Thyroid gland (tissue), 4 donors: Measurements from ENCODE around the gene CLTA. TPM values are rescaled to one million over a fixed set of nuclear protein-coding genes. Genes with fewer than 3 reads are reported as not detected.
A peak's percentile ranks its signal among the peaks of the same experiment; 100 is the strongest.

Experiments used
- DNase-seq, 2 donors: peaks; one replicate each; pipeline ENCODE4 v3.0.0-alpha.2; 2019
- H3K27ac ChIP-seq, 3 donors: fragments of 200-600 bp; sonication (generic); 1 replicate in 2 of 3; 2 replicates in 1 of 3; pipeline ENCODE4 v1.5.1; 2016 to 2019; ENCODE audit warnings: mild to moderate bottlenecking in 1 of 3, moderate library complexity in 1 of 3
- H3K27me3 ChIP-seq: fragments of 200-600 bp; sonication (generic); one replicate; pipeline ENCODE4 v1.5.1; 2019
- H3K36me3 ChIP-seq, 2 donors: fragments of 200-600 bp; sonication (generic); one replicate each; pipeline ENCODE4 v1.5.1; 2016 to 2019
- H3K4me1 ChIP-seq, 2 donors: fragments of 200-600 bp; sonication (generic); one replicate each; pipeline ENCODE4 v1.5.1; 2017 to 2019
- H3K4me3 ChIP-seq, 3 donors: fragments of 200-600 bp; sonication (generic); replicated peaks in 1 of 3; 1 replicate in 2 of 3; 2 replicates in 1 of 3; pipeline ENCODE4 v1.5.1; 2016; ENCODE audit warnings: mild to moderate bottlenecking in 1 of 3
- H3K9me3 ChIP-seq: fragments of 200-600 bp; sonication (generic); one replicate; pipeline ENCODE4 v1.5.1; 2017
- POLR2A ChIP-seq, 2 donors: fragments of 450-650 bp; IDR thresholded peaks; one replicate each; pipeline ENCODE4 v1.6.1; 2017; ENCODE audit warnings: antibody characterized with exemption in 2 of 2, mild to moderate bottlenecking in 2 of 2, moderate library complexity in 1 of 2
- WGBS, 2 donors: methylation state at CpG; one replicate each; pipeline ENCODE4 v1.1.5; 2017; 5-methylcytosine and 5-hydroxymethylcytosine counted together
- intact Hi-C: fragments of 100-400 bp; cut with DNase I; formaldehyde crosslinking; loops from one replicate; pipeline ENCODE4 v1.15.1; 2023
- total RNA-seq, 4 donors: library from RNA; depleted of rRNA; stranded (reverse); fragments of >200 nt; gene quantifications; one replicate each; pipeline ENCODE4 v1.2.3, GENCODE V29; 2016
- TF ChIP-seq, protein P1 (sequence below), 6 experiments: fragments of 200-600 bp in 3 of 6; fragments of 450-650 bp in 3 of 6; sonication (generic) in 3 of 6; IDR thresholded peaks; one replicate each; pipeline ENCODE4 v1.5.1; 2016 to 2019; ENCODE audit warnings: antibody characterized with exemption in 6 of 6, mild to moderate bottlenecking in 2 of 6, inconsistent platforms in 1 of 6, moderate library complexity in 1 of 6

CLTA gene
- total RNA-seq, 4 donors from 2014 or later = 215 to 373 (median 259) TPM

DNA sequence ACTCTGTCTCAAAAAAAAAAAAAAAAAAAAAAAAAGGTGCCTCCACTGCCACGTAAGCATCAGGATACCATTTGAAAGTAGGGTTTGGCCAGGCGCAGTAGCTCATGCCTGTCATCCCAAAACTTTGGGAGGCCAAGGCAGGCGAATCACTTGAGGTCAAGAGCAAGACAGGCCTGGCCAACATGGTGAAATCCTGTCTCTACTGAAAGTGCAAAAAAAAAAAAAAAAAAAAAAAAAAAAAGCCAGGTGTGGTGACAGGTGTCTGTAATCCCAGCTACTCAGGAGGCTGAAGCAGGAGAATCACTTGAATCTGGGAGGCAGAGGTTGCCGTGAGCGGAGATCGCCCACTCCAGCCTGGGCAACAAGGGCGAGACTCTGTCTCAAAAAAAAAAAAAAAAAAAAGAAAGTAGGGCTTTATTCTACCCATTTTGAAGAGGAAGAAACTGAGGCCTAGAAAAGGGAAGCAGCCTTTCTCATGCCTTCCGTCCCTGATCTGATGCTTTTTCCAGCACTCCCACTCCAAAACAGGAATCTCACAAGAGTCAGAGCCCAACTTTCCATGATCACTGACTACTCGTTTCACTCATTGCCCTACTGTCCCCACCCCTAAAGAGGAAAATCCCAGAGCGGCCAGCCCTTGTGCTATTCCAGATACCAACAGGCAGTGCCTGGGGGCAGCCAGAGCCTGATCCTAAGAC, 37.8 kb upstream of the CLTA start:
- H3K27ac ChIP-seq = peak overlapping the region in 1 of 3 donors; percentile 69
- H3K4me3 ChIP-seq = no peak overlapping the region
- 86 to 92% methylated on average over 10 of the region's 10 CpGs for WGBS, 2 donors
- DNase-seq = no peak
- no peaks in the 10 kb centered on the region for H3K27me3 ChIP-seq
- H3K4me1 ChIP-seq = peaks cover 0 to 12% of the 10 kb centered on the region in 2 donors
- no peaks in the 10 kb centered on the region for H3K36me3 ChIP-seq
- no peaks in the 10 kb centered on the region for H3K9me3 ChIP-seq
- TF ChIP-seq, protein P1, sequence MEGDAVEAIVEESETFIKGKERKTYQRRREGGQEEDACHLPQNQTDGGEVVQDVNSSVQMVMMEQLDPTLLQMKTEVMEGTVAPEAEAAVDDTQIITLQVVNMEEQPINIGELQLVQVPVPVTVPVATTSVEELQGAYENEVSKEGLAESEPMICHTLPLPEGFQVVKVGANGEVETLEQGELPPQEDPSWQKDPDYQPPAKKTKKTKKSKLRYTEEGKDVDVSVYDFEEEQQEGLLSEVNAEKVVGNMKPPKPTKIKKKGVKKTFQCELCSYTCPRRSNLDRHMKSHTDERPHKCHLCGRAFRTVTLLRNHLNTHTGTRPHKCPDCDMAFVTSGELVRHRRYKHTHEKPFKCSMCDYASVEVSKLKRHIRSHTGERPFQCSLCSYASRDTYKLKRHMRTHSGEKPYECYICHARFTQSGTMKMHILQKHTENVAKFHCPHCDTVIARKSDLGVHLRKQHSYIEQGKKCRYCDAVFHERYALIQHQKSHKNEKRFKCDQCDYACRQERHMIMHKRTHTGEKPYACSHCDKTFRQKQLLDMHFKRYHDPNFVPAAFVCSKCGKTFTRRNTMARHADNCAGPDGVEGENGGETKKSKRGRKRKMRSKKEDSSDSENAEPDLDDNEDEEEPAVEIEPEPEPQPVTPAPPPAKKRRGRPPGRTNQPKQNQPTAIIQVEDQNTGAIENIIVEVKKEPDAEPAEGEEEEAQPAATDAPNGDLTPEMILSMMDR (IDR thresholded peaks at IDR 0.05) = no peak
- no peak for TF ChIP-seq POLR2A (IDR thresholded peaks at IDR 0.05)
- intact Hi-C loops = no loop called here

DNA sequence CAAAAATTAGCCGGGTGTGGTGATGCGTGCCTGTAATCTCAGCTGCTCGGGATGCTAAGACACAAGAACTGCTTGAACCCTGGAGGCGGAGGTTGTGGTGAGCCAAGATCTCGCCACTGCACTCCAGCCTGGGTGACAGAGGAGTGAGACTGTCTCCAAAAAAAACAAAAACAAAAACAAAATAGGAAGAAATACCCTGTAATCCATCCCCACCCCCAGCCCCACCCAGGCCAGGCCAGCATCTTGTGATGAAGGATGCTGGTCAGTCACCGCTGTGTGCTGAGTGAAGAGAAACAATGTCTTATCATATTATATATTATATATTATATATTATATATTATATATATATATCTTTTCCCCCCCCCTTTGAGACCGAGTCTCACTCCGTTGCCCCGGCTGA, 37.0 kb upstream of the CLTA start:
- no peaks in the 10 kb centered on the region for H3K36me3 ChIP-seq
- H3K27ac ChIP-seq = peak overlapping the region in 2 of 3 donors; percentile 7 to 69
- H3K4me1 ChIP-seq = peaks cover 0 to 4% of the 10 kb centered on the region in 2 donors
- WGBS, 2 donors = 52 to 61% methylated on average over 9 of the region's 9 CpGs
- no peaks in the 10 kb centered on the region for H3K9me3 ChIP-seq
- intact Hi-C loops = no loop called here
- DNase-seq = no peak
- H3K4me3 ChIP-seq = no peak overlapping the region
- H3K27me3 ChIP-seq = no peaks in the 10 kb centered on the region
- TF ChIP-seq POLR2A (IDR thresholded peaks at IDR 0.05) = no peak
- TF ChIP-seq, protein P1 (IDR thresholded peaks at IDR 0.05) = no peak

DNA sequence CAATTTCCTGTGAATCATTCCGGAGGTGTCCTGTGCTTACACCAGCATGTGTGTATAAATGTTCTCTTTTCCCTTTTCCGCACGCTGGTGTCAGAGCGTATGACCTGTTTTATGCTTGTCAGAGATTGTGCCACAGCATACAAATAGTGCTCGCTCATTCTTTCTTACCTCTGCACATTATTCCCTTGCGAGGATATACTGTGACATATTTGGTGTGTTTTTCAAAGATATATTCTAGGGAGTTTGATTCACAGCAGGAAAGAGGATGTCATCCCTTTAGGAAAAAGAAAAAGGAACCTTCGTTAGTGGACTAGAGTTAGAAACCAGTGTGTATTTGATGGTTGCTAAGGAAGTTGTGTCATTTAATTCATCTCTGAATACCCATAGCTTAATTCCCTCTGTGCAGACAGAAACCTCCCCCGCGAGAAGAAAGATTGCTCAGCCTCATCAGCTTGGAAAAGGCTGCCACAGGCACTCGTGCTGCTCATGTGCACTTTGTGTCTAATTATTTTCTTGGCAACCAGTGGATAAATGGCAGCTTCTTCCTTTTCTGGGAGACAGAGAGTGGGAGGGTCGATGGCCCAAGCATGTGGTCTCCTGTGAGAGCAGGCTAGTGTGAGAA, 36.3 kb upstream of the CLTA start:
- TF ChIP-seq POLR2A (IDR thresholded peaks at IDR 0.05) = no peak
- TF ChIP-seq, protein P1 (IDR thresholded peaks at IDR 0.05) = no peak
- 56 to 58% methylated on average over 11 of the region's 11 CpGs for WGBS, 2 donors
- Histone ChIP-seq H3K4me3 (no peak overlapping the region), H3K27me3 (no peaks in the 10 kb centered on the region), H3K4me1 (peaks cover 0 to 4% of the 10 kb centered on the region in 2 donors), H3K9me3 (no peaks in the 10 kb centered on the region), H3K27ac (peak overlapping the region in 2 of 3 donors; percentile 56 to 69), H3K36me3 (no peaks in the 10 kb centered on the region)
- DNase-seq = no peak
- intact Hi-C loops = no loop called here

DNA sequence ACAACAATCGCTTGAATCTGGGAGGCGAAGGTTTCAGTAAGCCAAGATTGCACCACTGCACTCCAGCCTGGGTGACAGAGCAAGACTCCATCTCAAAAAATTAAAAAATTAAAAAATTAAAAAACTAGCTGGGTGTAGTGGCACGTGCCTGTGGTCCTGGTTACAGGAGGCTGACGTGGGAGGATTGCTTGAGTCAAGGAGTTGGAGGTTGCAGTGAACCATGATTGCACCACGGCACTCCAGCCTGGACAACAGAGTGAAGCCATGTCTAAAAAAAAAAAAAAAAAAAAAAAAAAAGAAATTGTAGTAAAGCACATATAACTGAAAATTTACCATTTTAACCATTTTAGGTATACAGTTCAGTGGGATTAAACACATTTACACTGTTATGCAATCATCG, 34.6 kb upstream of the CLTA start:
- H3K4me1 ChIP-seq = no peaks in the 10 kb centered on the region
- WGBS, 2 donors = 98 to 99% methylated on average over 6 of the region's 6 CpGs
- H3K36me3 ChIP-seq = no peaks in the 10 kb centered on the region
- no peaks in the 10 kb centered on the region for H3K9me3 ChIP-seq
- intact Hi-C loops = no loop called here
- H3K27me3 ChIP-seq = no peaks in the 10 kb centered on the region
- no peak for DNase-seq
- H3K4me3 ChIP-seq = no peak overlapping the region
- TF ChIP-seq, protein P1 (IDR thresholded peaks at IDR 0.05) = no peak
- TF ChIP-seq POLR2A (IDR thresholded peaks at IDR 0.05) = no peak
- H3K27ac ChIP-seq = no peak overlapping the region

DNA sequence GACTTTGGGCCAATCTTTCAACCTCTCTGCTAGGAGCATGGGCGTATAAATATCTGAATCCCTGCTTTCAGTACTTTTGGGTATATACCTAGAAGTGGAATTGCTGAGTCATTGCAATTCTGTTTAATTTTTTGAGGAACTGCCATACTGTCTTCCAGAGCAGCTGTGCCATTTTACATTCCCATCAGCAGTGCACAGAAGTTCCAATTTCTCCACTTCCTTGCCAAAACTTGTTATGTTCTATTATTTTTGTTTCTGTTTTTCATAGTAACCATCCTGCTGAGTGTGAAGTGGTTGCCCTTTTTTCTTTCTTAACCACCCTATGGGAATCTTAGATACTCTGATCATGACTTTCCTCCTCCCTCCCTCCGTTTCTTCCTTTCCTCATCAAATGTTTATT, 32.6 kb upstream of the CLTA start:
- H3K9me3 ChIP-seq = no peaks in the 10 kb centered on the region
- H3K4me1 ChIP-seq = peaks cover 3 to 4% of the 10 kb centered on the region in 2 donors
- no peak for DNase-seq
- H3K36me3 ChIP-seq = no peaks in the 10 kb centered on the region
- WGBS, 2 donors = 81 to 85% methylated on average over 2 of the region's 2 CpGs
- no peak overlapping the region for H3K4me3 ChIP-seq
- TF ChIP-seq, protein P1 (IDR thresholded peaks at IDR 0.05) = no peak
- TF ChIP-seq POLR2A (IDR thresholded peaks at IDR 0.05) = no peak
- H3K27me3 ChIP-seq = no peaks in the 10 kb centered on the region
- intact Hi-C loops = no loop called here
- H3K27ac ChIP-seq = no peak overlapping the region
